Activated CD8-positive, alpha-beta T cell treated with anti-CD3 and anti-CD28 coated beads, Interleukin-2, amount 10 ng/mL, durations not matched to agents 7 days and 5 days (primary cell): ENCODE measurements around the gene TANGO2. TPM values are rescaled to one million over a fixed set of nuclear protein-coding genes. Genes with fewer than 3 reads are reported as not detected.
A peak's percentile ranks its signal among the peaks of the same experiment; 100 is the strongest.

Experiments
- ATAC-seq: fragments of 150-1000 bp; cut with Tn5 transposase; one replicate; pipeline ENCODE4 v1.10.0; 2021; ENCODE audit warnings: moderate library complexity
- CTCF ChIA-PET: fragments of 350-600 bp; sonication (Branson Sonifier 250); formaldehyde crosslinking; loops from one replicate; lab custom pipeline; 2021; ENCODE audit warnings: antibody characterized with exemption; lab: Charles Lee
- POLR2A ChIA-PET: fragments of 350-600 bp; sonication (Branson Sonifier 250); formaldehyde crosslinking; loops from one replicate; lab custom pipeline; 2021; ENCODE audit warnings: antibody characterized with exemption; lab: Charles Lee
- DNase-seq: peaks from one replicate; pipeline ENCODE4 v3.0.0-alpha.2; 2020
- H3K27ac Mint-ChIP-seq: one replicate; pipeline ENCODE4 v1.8.0; 2021; ENCODE audit warnings: mild to moderate bottlenecking, mixed read lengths
- H3K27me3 Mint-ChIP-seq: one replicate; pipeline ENCODE4 v1.8.0; 2021; ENCODE audit warnings: low read depth, mixed read lengths
- H3K36me3 Mint-ChIP-seq: one replicate; pipeline ENCODE4 v1.8.0; 2021; ENCODE audit warnings: low read depth, mixed read lengths
- H3K4me1 Mint-ChIP-seq: one replicate; pipeline ENCODE4 v1.8.0; 2021; ENCODE audit warnings: low read depth, mixed read lengths
- H3K4me3 Mint-ChIP-seq: one replicate; pipeline ENCODE4 v1.8.0; 2021; ENCODE audit warnings: mild to moderate bottlenecking, mixed read lengths
- H3K9me3 Mint-ChIP-seq: one replicate; pipeline ENCODE4 v1.8.0; 2022; ENCODE audit warnings: mixed read lengths; ENCODE audit not compliant: insufficient read depth
- total RNA-seq, 2 experiments: library from RNA; stranded (reverse); gene quantifications; one replicate each; pipeline ENCODE4 v1.2.3, GENCODE V29; 2021

TANGO2 gene
- total RNA-seq, 2 experiments from 2014 or later, result 39.1 to 43.3 TPM

GRCh38 chr22:20085651-20086050 is 64.7 kb downstream of the TANGO2 start:
- H3K27ac Mint-ChIP-seq, result no peak overlapping the region
- H3K9me3 Mint-ChIP-seq, result no peaks in the 10 kb centered on the region
- peaks cover 67% of the 10 kb centered on the region for H3K36me3 Mint-ChIP-seq
- DNase-seq, result no peak
- no peak overlapping the region for H3K4me3 Mint-ChIP-seq
- H3K27me3 Mint-ChIP-seq, result no peaks in the 10 kb centered on the region
- ATAC-seq, result no peak
- ChIA-PET CTCF (interaction anchor here (1.0 to 1.8 kb wide), 2 partner anchors 15 to 68 kb away, joined by 3 to 4 read pairs; no protein-coding TSS in a partner anchor), POLR2A (interaction anchor here (1.1 kb wide), 1 partner anchor 15 kb away, joined by 4 read pairs; no protein-coding TSS in a partner anchor)
- H3K4me1 Mint-ChIP-seq, result peaks cover 77% of the 10 kb centered on the region

- peaks cover 77% of the 10 kb centered on the region for H3K4me1 Mint-ChIP-seq
- ChIA-PET CTCF (interaction anchor here (1.0 to 1.8 kb wide), 2 partner anchors 15 to 68 kb away, joined by 3 to 4 read pairs; no protein-coding TSS in a partner anchor), POLR2A (interaction anchor here (1.1 kb wide), 1 partner anchor 15 kb away, joined by 4 read pairs; no protein-coding TSS in a partner anchor)
- H3K27ac Mint-ChIP-seq, result no peak overlapping the region
- DNase-seq, result no peak
- no peak for ATAC-seq
- H3K9me3 Mint-ChIP-seq, result no peaks in the 10 kb centered on the region
- H3K36me3 Mint-ChIP-seq, result peaks cover 66% of the 10 kb centered on the region
- no peaks in the 10 kb centered on the region for H3K27me3 Mint-ChIP-seq
- no peak overlapping the region for H3K4me3 Mint-ChIP-seq
These were observed 65.2 kb downstream of the TANGO2 start for GRCh38 chr22:20086101-20086599.

- Mint-ChIP-seq H3K27me3 (no peaks in the 10 kb centered on the region), H3K9me3 (no peaks in the 10 kb centered on the region), H3K27ac (peak overlapping the region; percentile 60), H3K4me1 (peaks cover 79% of the 10 kb centered on the region), H3K36me3 (peaks cover 68% of the 10 kb centered on the region), H3K4me3 (no peak overlapping the region)
- ChIA-PET CTCF (interaction anchor here (1.8 kb wide), 1 partner anchor 14 kb away, joined by 4 read pairs; no protein-coding TSS in a partner anchor), POLR2A (interaction anchor here (1.1 kb wide), 1 partner anchor 14 kb away, joined by 4 read pairs; no protein-coding TSS in a partner anchor)
- DNase-seq (no peak), ATAC-seq (no peak)
These were observed 65.9 kb downstream of the TANGO2 start for GRCh38 chr22:20086763-20087162.

- ChIA-PET POLR2A (no interaction called here), CTCF (no interaction called here)
- Mint-ChIP-seq H3K4me3 (no peak overlapping the region), H3K27ac (peak overlapping the region; percentile 60), H3K4me1 (peaks cover 82% of the 10 kb centered on the region), H3K27me3 (no peaks in the 10 kb centered on the region), H3K36me3 (peaks cover 74% of the 10 kb centered on the region), H3K9me3 (no peaks in the 10 kb centered on the region)
- no peak for ATAC-seq
- no peak for DNase-seq
These were observed 66.7 kb downstream of the TANGO2 start for GRCh38 chr22:20087319-20088262.

GRCh38 chr22:20088263-20088648 is 67.3 kb downstream of the TANGO2 start:
- Mint-ChIP-seq H3K27me3 (no peaks in the 10 kb centered on the region), H3K4me1 (peaks cover 79% of the 10 kb centered on the region), H3K27ac (no peak overlapping the region), H3K4me3 (no peak overlapping the region), H3K9me3 (no peaks in the 10 kb centered on the region), H3K36me3 (peaks cover 74% of the 10 kb centered on the region)
- no peak for ATAC-seq
- ChIA-PET POLR2A (no interaction called here), CTCF (interaction anchor here (1.0 kb wide), 1 partner anchor 13 kb away, joined by 3 read pairs; no protein-coding TSS in a partner anchor)
- DNase-seq, result no peak

- POLR2A ChIA-PET, result interaction anchor here (0.6 kb wide), 1 partner anchor 10 kb away, joined by 3 read pairs; no protein-coding TSS in a partner anchor
These were observed 68.5 kb downstream of the TANGO2 start for GRCh38 chr22:20089226-20089976.

GRCh38 chr22:20089977-20090729 is 69.2 kb downstream of the TANGO2 start:
- H3K27ac Mint-ChIP-seq, result peak overlapping the region; percentile 56

More at GRCh38 chr22:20089226-20089976, 68.5 kb downstream of the TANGO2 start:
- Mint-ChIP-seq H3K4me1 (peaks cover 80% of the 10 kb centered on the region), H3K9me3 (no peaks in the 10 kb centered on the region), H3K27me3 (no peaks in the 10 kb centered on the region), H3K36me3 (peaks cover 85% of the 10 kb centered on the region), H3K4me3 (no peak overlapping the region), H3K27ac (peak overlapping the region; percentile 43)
- no peak for ATAC-seq
- no peak for DNase-seq
- CTCF ChIA-PET, result interaction anchor here (1.0 kb wide), 1 partner anchor 11 kb away, joined by 3 read pairs; no protein-coding TSS in a partner anchor

GRCh38 chr22:20090730-20091240 is 69.9 kb downstream of the TANGO2 start:
- peak overlapping the region; percentile 56 for H3K27ac Mint-ChIP-seq
- POLR2A ChIA-PET, result interaction anchor here (0.6 to 1.8 kb wide), 7 partner anchors 10 to 170 kb away, joined by 3 to 6 read pairs (median 4); partner anchors contain the start of genes TANGO2 and TRMT2A
- ATAC-seq, result peak; percentile 33
- H3K4me1 Mint-ChIP-seq, result peaks cover 82% of the 10 kb centered on the region
- H3K27me3 Mint-ChIP-seq, result no peaks in the 10 kb centered on the region
- DNase-seq, result no peak
- peaks cover 94% of the 10 kb centered on the region for H3K36me3 Mint-ChIP-seq
- CTCF ChIA-PET, result interaction anchor here (0.7 to 1.9 kb wide), 3 partner anchors 10 to 20 kb away, joined by 3 to 8 read pairs (median 3); no protein-coding TSS in a partner anchor
- peaks cover under 1% of the 10 kb centered on the region for H3K9me3 Mint-ChIP-seq
- peak overlapping the region; percentile 46 for H3K4me3 Mint-ChIP-seq

More at GRCh38 chr22:20089977-20090729, 69.2 kb downstream of the TANGO2 start:
- H3K4me1 Mint-ChIP-seq, result peaks cover 79% of the 10 kb centered on the region
- POLR2A ChIA-PET, result interaction anchor here (0.6 to 1.8 kb wide), 3 partner anchors 11 to 15 kb away, joined by 3 to 6 read pairs (median 5); no protein-coding TSS in a partner anchor
- H3K27me3 Mint-ChIP-seq, result no peaks in the 10 kb centered on the region
- DNase-seq, result no peak
- no peak for ATAC-seq
- CTCF ChIA-PET, result interaction anchor here (1.9 kb wide), 1 partner anchor 21 kb away, joined by 8 read pairs; no protein-coding TSS in a partner anchor
- no peaks in the 10 kb centered on the region for H3K9me3 Mint-ChIP-seq
- H3K36me3 Mint-ChIP-seq, result peaks cover 93% of the 10 kb centered on the region
- peak overlapping the region; percentile 20 for H3K4me3 Mint-ChIP-seq

- H3K4me3 Mint-ChIP-seq, result peak overlapping the region; percentile 46
- DNase-seq (peak; percentile 47), ATAC-seq (peak; percentile 48)
- H3K4me1 Mint-ChIP-seq, result peaks cover 75% of the 10 kb centered on the region
- peaks cover 6% of the 10 kb centered on the region for H3K9me3 Mint-ChIP-seq
- ChIA-PET CTCF (interaction anchor here (0.7 to 1.9 kb wide), 3 partner anchors 9 to 19 kb away, joined by 3 to 8 read pairs (median 3); no protein-coding TSS in a partner anchor), POLR2A (interaction anchor here (0.5 to 1.8 kb wide), 8 partner anchors 9 to 171 kb away, joined by 3 to 6 read pairs (median 4); partner anchors contain the start of genes TANGO2 and TRMT2A)
- H3K36me3 Mint-ChIP-seq, result peaks cover 96% of the 10 kb centered on the region
- H3K27me3 Mint-ChIP-seq, result no peaks in the 10 kb centered on the region
- peak overlapping the region; percentile 56 for H3K27ac Mint-ChIP-seq
These were observed 71.0 kb downstream of the TANGO2 start for GRCh38 chr22:20091690-20092476.
